ENCODE data around the gene ZDHHC23. TPM values are rescaled to one million over a fixed set of nuclear protein-coding genes. Genes with fewer than 3 reads are reported as not detected.

The ZDHHC23 gene
- total and polyA plus RNA-seq, 10 of the 15 experiments (the other 5 are each of a cell fraction or from before 2014, with no cell fraction given), result 0.79 to 4.6 (median 2.9) TPM

GRCh38 chr3:114005481-114005880 is 57.7 kb downstream of the ZDHHC23 start:
- H2AFZ ChIP-seq (ENCODE audit: control insufficient read depth, low read depth, low read length), result no peak overlapping the region
- no peaks in the 10 kb centered on the region for H3K27me3 ChIP-seq (replicated peaks in 1 of 2; ENCODE audit: control insufficient read depth in 2 of 2, insufficient read depth in 2 of 2, low read length in 1 of 2)
- FAIRE-seq (peak; percentile 72), ATAC-seq (peak; percentile 94), DNase-seq (ENCODE audit: low read depth, low spot score) (peak; percentile 35)
- SMC1A ChIA-PET (ENCODE audit: uncharacterized antibody, unreplicated experiment), result interaction anchor here (1.2 to 1.6 kb wide), 2 partner anchors 58 to 413 kb away, joined by 3 to 4 read pairs; no protein-coding TSS in a partner anchor
- H4K20me1 ChIP-seq (ENCODE audit: control insufficient read depth, insufficient read depth), result no peaks in the 10 kb centered on the region
- H3K79me2 ChIP-seq (ENCODE audit: control insufficient read depth, insufficient read depth, low read length), result no peaks in the 10 kb centered on the region
- 19% methylated on average over 5 of the region's 5 CpGs for WGBS (ENCODE audit: insufficient coverage, insufficient replicate concordance, low lambda C conversion rate, missing lambda C conversion rate)
- H3K9ac ChIP-seq (ENCODE audit: control insufficient read depth, insufficient read depth, low read length), result no peak overlapping the region
- no peak overlapping the region for H3K4me2 ChIP-seq (ENCODE audit: control insufficient read depth, insufficient read depth)
- TF ChIP-seq TCF3 (IDR thresholded peaks at IDR 0.05; ENCODE audit: borderline replicate concordance, insufficient read depth, low read depth, low read length) (peak; percentile 56; the same call in 1 of the 2 replicates), NRF1 (conservative IDR thresholded peaks at IDR 0.05; ENCODE audit: low read depth, low read length) (no peak), TCF12 (IDR thresholded peaks at IDR 0.05; ENCODE audit: low read depth, low read length) (peak; percentile 73; the same call in 1 of the 2 replicates), PAX5 (IDR thresholded peaks at IDR 0.05; ENCODE audit: borderline replicate concordance, low read depth, low read length) (peak; percentile 83; the same call in 1 of the 2 replicates), EP300 (IDR thresholded peaks at IDR 0.05; ENCODE audit: borderline replicate concordance in 1 of 2, control insufficient read depth in 1 of 2, low read depth in 2 of 2, low read length in 2 of 2) (no peak), CTCF (IDR thresholded peaks at IDR 0.05 in 2 of 3, conservative IDR thresholded peaks at IDR 0.05 in 1 of 3; ENCODE audit: control insufficient read depth in 2 of 3, extremely low read depth in 1 of 3, insufficient read depth in 1 of 3, low read depth in 3 of 3, low read length in 3 of 3) (peak; percentile 7 to 21 (median 9); a peak in 4 of 6 replicates), NFIC (IDR thresholded peaks at IDR 0.05; ENCODE audit: low read depth, low read length) (no peak), TARDBP (IDR thresholded peaks at IDR 0.05; ENCODE audit: borderline replicate concordance) (no peak), RAD21 (IDR thresholded peaks at IDR 0.05; ENCODE audit: insufficient read depth, low read depth, low read length) (0 out of 2 replicates have a peak, but pooled peaks have one; percentile 12), MXI1 (IDR thresholded peaks at IDR 0.05; ENCODE audit: low read depth, low read length) (no peak), EGR1 (IDR thresholded peaks at IDR 0.05; ENCODE audit: borderline replicate concordance in 1 of 2, low read depth in 2 of 2, low read length in 2 of 2) (no peak)
- CTCF ChIA-PET, result interaction anchor here (1.0 to 2.9 kb wide), 7 partner anchors 10 to 151 kb away, joined by 3 to 13 read pairs (median 3); no protein-coding TSS in a partner anchor
- no peaks in the 10 kb centered on the region for H3K36me3 ChIP-seq (ENCODE audit: control insufficient read depth in 2 of 2, insufficient read depth in 2 of 2, low read length in 1 of 2)
- intact Hi-C loops (cut with micrococcal nuclease; ENCODE audit: unreplicated experiment) (no loop called here), in situ Hi-C loops (cut with MboI) (no loop called here)
- BruUV-seq (replicated peaks), result no TSS peak
- H3K4me3 ChIP-seq, result no peak overlapping the region
- no peak overlapping the region for H3K27ac ChIP-seq (ENCODE audit: control insufficient read depth, insufficient read depth)
- POLR2A ChIA-PET, result interaction anchor here (0.5 kb wide), 1 partner anchor 131 kb away, joined by 3 read pairs; no protein-coding TSS in a partner anchor
- H3K4me1 ChIP-seq (ENCODE audit: control insufficient read depth, insufficient read depth, low read length), result no peaks in the 10 kb centered on the region
- peaks cover 9% of the 10 kb centered on the region; the same call in 2 of the 3 replicates for H3K9me3 ChIP-seq (replicated peaks; ENCODE audit: control insufficient read depth, insufficient read depth, low read length)
- RAD21 ChIA-PET (ENCODE audit: unreplicated experiment), result interaction anchor here (0.8 kb wide), 1 partner anchor 208 kb away, joined by 3 read pairs; no protein-coding TSS in a partner anchor
